Colonic mucosa (tissue), 4 donors: ENCODE results near the gene SOX1. TPM values are rescaled to one million over a fixed set of nuclear protein-coding genes. Genes with fewer than 3 reads are reported as not detected.

ENCODE experiments used
- DNase-seq: peaks from one replicate; pipeline ENCODE4 v3.0.0-alpha.2; 2020
- H3K27ac ChIP-seq: fragments of 200-600 bp; one replicate; pipeline ENCODE4 v1.8.0; 2021
- H3K27me3 ChIP-seq: fragments of 200-600 bp; one replicate; pipeline ENCODE4 v1.8.0; 2021
- H3K36me3 ChIP-seq: fragments of 200-600 bp; one replicate; pipeline ENCODE4 v1.8.0; 2021
- H3K4me1 ChIP-seq: fragments of 200-600 bp; one replicate; pipeline ENCODE4 v1.8.0; 2021; ENCODE audit warnings: mild to moderate bottlenecking
- H3K4me3 ChIP-seq: fragments of 200-600 bp; one replicate; pipeline ENCODE4 v1.8.0; 2021
- H3K9ac ChIP-seq, 2 donors: one replicate each; pipeline ENCODE4 v1.7.0; 2013; ENCODE audit warnings: control low read depth in 2 of 2, low read depth in 2 of 2, low read length in 2 of 2
- H3K9me3 ChIP-seq: fragments of 200-600 bp; one replicate; pipeline ENCODE4 v1.8.0; 2021
- intact Hi-C: fragments of 100-400 bp; cut with DNase I; formaldehyde crosslinking; loops from one replicate; pipeline ENCODE4 v1.14.1; 2022
- total RNA-seq, 2 donors: library from RNA; stranded (reverse); fragmentation: NEBNext Ultra II Directional in 1 of 2; extraction: Animal tissue kit (Norgen Biotek cat#: 25700) in 1 of 2; gene quantifications; one replicate each; pipeline ENCODE4 v1.2.1, GENCODE V29; 2021
- TF ChIP-seq, protein P1 (sequence below): fragments of 200-600 bp; IDR thresholded peaks from one replicate; pipeline ENCODE4 v1.8.0; 2022; ENCODE audit warnings: antibody characterized with exemption, mild to moderate bottlenecking
- donor health status: healthy.
- donor health status: DM: no; HTN: no; CAD: no.
- donor health status: DM: no; HTN: no; CAD: no.

The SOX1 gene
- total RNA-seq, 2 donors from 2014 or later: not detected

DNA sequence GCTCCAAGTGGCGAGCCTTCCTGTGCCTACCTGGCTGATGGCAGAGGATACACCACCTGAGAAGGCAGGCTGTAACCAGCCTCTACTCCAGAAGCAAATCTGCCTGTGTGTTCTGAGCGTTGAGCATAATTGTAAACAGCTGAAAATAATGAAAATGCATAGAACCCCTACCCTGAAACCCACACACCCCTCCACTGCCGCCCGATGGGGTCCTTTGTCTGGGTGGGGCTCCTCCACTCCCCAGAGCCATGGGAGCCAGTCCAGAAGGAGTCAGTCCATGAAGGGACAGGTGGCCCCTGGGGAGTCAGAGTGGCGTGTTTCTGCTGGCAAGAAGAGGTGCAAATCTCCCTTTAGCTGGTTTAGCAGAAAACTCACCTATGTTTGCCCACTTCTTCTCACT lies 8.0 kb upstream of the SOX1 start:
- no peaks in the 10 kb centered on the region for H3K36me3 ChIP-seq
- H3K4me1 ChIP-seq: no peaks in the 10 kb centered on the region
- no peak overlapping the region for H3K27ac ChIP-seq
- intact Hi-C loops: no loop called here
- TF ChIP-seq, protein P1, sequence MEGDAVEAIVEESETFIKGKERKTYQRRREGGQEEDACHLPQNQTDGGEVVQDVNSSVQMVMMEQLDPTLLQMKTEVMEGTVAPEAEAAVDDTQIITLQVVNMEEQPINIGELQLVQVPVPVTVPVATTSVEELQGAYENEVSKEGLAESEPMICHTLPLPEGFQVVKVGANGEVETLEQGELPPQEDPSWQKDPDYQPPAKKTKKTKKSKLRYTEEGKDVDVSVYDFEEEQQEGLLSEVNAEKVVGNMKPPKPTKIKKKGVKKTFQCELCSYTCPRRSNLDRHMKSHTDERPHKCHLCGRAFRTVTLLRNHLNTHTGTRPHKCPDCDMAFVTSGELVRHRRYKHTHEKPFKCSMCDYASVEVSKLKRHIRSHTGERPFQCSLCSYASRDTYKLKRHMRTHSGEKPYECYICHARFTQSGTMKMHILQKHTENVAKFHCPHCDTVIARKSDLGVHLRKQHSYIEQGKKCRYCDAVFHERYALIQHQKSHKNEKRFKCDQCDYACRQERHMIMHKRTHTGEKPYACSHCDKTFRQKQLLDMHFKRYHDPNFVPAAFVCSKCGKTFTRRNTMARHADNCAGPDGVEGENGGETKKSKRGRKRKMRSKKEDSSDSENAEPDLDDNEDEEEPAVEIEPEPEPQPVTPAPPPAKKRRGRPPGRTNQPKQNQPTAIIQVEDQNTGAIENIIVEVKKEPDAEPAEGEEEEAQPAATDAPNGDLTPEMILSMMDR: no peak
- H3K4me3 ChIP-seq: no peak overlapping the region
- H3K9ac ChIP-seq: no peak overlapping the region
- DNase-seq: no peak
- H3K9me3 ChIP-seq: no peaks in the 10 kb centered on the region
- peaks cover 99% of the 10 kb centered on the region for H3K27me3 ChIP-seq

DNA sequence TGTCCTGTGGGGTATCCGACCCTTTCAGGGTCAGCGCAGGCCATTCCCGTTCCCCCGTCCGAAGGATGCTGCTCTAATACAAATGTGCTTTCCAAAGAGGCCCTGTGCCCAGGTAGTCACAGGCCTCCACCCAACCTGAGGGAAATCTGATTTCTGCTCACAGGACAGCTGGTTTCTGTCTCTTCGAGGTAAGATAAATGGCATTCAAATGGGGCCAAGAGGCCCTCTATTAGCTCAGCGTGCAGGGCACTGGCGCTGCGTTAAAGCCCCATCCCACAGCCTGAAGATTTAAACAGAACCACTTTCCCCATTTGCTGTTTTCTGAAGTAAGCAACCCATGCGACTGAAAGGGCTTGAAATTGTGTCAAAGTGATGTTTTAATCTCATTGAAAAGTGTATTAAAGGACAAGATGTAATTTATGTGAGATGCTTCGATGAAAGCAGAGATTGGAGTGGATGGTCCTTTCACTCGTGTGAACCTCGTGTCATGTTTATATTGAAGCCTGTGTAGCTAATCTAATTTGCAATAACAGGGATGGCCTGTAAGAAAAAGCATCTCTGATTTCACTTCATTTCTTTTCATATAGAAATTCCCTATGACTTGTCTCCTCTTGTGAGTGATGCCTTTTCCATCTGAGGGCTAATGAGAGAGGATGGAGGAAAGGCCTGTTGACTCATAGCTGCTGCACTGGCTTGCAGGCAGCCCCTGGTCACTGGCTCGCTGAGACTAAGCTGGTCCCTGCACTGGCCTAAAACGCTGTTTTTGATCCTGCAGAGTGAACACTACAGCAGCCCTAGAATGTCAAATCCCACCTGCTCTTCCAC lies 7.3 kb upstream of the SOX1 start:
- intact Hi-C loops: loop anchor here (10.0 kb wide), 1 partner anchor 385 kb away; no protein-coding TSS in a partner anchor
- no peaks in the 10 kb centered on the region for H3K4me1 ChIP-seq
- no peak overlapping the region for H3K9ac ChIP-seq
- H3K27ac ChIP-seq: no peak overlapping the region
- H3K36me3 ChIP-seq: no peaks in the 10 kb centered on the region
- H3K9me3 ChIP-seq: no peaks in the 10 kb centered on the region
- TF ChIP-seq, protein P1: no peak
- DNase-seq: no peak
- peaks cover 99% of the 10 kb centered on the region for H3K27me3 ChIP-seq
- H3K4me3 ChIP-seq: no peak overlapping the region

DNA sequence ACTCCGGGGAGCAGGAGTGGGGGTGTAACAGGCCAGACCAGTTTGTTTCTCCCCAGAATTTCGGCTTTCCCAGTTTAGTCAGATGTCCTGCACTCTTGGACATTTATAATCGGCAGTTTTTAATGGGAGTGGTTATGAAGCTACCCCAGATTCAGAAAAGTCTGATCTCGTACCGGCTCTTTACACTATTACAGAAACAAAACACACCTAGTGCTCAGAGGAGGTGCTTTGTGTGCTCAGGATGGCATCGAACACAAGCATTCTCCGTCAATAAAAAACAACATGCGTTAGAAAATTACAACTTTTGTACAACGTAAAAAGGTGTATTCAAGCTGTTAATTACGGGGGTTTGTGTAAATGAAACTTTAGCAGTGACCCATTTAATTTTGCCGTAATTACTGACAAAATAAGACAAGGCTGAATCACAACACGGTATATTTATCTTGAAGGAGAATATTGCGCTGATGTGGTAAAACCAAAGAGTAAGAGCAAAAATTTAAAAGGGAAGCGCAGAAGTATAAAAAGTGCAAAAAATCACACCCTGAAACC lies 6.6 kb upstream of the SOX1 start:
- H3K4me3 ChIP-seq: no peak overlapping the region
- H3K27me3 ChIP-seq: peaks cover 96% of the 10 kb centered on the region
- no peaks in the 10 kb centered on the region for H3K4me1 ChIP-seq
- no peaks in the 10 kb centered on the region for H3K9me3 ChIP-seq
- intact Hi-C loops: loop anchor here (10.0 kb wide), 1 partner anchor 384 kb away; no protein-coding TSS in a partner anchor
- DNase-seq: no peak
- no peaks in the 10 kb centered on the region for H3K36me3 ChIP-seq
- TF ChIP-seq, protein P1: no peak
- H3K9ac ChIP-seq: no peak overlapping the region
- no peak overlapping the region for H3K27ac ChIP-seq

DNA sequence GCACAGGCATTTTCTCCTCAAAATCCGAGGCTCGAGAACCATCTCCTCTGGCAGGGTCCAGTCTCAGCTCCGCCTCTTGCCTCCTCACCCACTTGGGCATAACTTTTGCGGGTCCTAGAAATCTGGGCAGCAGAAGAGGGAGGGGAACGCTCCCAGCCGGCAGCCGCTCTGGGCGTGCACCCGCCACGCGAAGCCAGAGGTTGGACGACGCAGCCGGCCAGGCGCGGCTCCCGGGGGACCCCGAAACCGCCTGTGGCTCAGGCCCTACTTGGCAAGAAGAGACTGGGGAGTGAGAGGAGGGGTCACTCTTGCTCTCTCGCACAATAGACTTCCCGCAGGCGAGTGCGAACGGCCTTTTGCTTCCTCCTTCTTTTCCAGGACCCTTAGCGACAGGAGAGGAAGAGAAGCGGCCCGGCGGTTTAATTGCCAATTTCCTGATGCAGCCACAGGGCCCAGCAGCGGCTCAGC lies 6.0 kb upstream of the SOX1 start:
- DNase-seq: no peak
- Histone ChIP-seq H3K27me3 (peaks cover 96% of the 10 kb centered on the region), H3K9me3 (no peaks in the 10 kb centered on the region), H3K4me3 (no peak overlapping the region), H3K9ac (no peak overlapping the region), H3K27ac (no peak overlapping the region), H3K36me3 (no peaks in the 10 kb centered on the region), H3K4me1 (no peaks in the 10 kb centered on the region)
- intact Hi-C loops: loop anchor here (10.0 kb wide), 1 partner anchor 384 kb away; no protein-coding TSS in a partner anchor
- TF ChIP-seq, protein P1: no peak

DNA sequence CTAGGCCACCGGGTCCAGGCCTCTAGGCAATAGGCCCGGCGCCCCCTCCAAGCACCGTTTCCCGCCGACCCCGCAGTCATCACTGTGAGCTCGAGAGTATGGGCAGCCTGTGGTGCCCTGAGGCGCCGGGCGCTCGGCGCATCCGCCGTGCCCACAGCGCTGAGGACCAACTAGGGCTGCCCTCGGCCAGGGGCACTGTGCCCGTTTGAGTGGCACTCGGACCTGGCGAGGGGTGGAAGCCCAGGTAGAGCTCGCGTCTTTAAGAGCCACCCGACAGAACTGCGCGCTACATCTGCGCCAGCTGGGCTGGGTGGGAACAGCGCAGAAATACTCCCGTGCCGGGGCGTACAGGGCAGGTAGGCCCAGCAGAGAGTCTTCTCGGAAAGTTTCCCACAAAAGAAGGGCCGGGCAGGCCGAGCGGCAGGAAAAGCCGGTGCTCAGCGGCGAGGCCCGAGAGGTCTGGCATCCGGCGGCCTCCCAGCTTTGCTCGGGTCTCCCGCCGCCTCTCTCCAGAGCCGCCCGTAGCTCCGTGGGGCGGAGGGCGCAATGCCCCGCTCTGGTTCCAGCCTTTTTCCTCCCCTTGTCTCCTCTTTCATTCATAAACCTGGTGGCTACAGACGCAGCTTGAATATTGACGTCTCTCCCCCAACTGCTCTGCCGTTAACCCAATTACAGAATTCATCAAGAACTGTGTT lies 5.4 kb upstream of the SOX1 start:
- Histone ChIP-seq H3K27me3 (peaks cover 96% of the 10 kb centered on the region), H3K9me3 (no peaks in the 10 kb centered on the region), H3K36me3 (no peaks in the 10 kb centered on the region), H3K27ac (no peak overlapping the region), H3K4me1 (no peaks in the 10 kb centered on the region), H3K9ac (no peak overlapping the region), H3K4me3 (no peak overlapping the region)
- no peak for DNase-seq
- intact Hi-C loops: loop anchor here (10.0 kb wide), 1 partner anchor 383 kb away; no protein-coding TSS in a partner anchor
- TF ChIP-seq, protein P1: no peak
